ENCODE results near the gene GHRL. TPM values are rescaled to one million over a fixed set of nuclear protein-coding genes. Genes with fewer than 3 reads are reported as not detected.
"Not testable (repeated sequence)": the region's sequence is repeated elsewhere in the genome, so short reads cannot be mapped to it uniquely, and the experiment has no call there.

GHRL gene
- polyA plus RNA-seq, 2 of the 4 experiments (the other 2 are of a cell fraction), result not detected

DNA sequence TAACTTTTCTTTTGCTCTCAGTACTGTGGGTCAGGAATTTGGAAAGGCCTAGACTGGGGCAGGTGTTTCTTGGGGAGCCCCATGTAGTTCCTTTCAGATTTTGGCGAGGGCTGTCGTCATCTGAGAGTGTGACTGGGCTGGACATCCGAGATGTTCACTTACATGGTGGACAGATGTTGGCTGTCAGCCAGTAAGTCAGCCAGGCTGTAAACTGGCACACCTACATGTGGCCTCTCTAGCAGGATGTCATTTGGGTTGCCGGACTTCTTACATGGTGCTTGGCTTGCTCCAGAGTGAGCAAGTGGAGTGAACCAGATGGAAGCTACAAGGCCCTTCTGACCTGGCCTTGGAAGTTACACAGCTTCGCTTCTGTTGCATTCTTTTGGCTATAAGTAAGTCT, 23.8 kb downstream of the GHRL start:
- Histone ChIP-seq H3K4me2 (no peak overlapping the region), H3K4me1 (peaks cover 3% of the 10 kb centered on the region; the same call in 1 of the 3 replicates), H3K27ac (no peak overlapping the region), H3K9me3 (no peaks in the 10 kb centered on the region), H3K4me3 (no peak overlapping the region)
- WGBS (ENCODE audit: missing lambda C conversion rate), result 91% methylated on average over 5 of the region's 5 CpGs
- FAIRE-seq, result no peak
- DNase-seq (ENCODE audit: low read depth in 1 of 2, low spot score in 1 of 2), result no peak
- CTCF ChIA-PET, result interaction anchor here (1.4 to 3.4 kb wide), 4 partner anchors 11 to 322 kb away, joined by 3 to 15 read pairs (median 6); no protein-coding TSS in a partner anchor
- POLR2A ChIA-PET, result no interaction called here
- ATAC-seq, result no peak
- TF ChIP-seq NPAS2 (CRISPR knock-in tag; IDR thresholded peaks at IDR 0.05; ENCODE audit: borderline replicate concordance), result no peak

DNA sequence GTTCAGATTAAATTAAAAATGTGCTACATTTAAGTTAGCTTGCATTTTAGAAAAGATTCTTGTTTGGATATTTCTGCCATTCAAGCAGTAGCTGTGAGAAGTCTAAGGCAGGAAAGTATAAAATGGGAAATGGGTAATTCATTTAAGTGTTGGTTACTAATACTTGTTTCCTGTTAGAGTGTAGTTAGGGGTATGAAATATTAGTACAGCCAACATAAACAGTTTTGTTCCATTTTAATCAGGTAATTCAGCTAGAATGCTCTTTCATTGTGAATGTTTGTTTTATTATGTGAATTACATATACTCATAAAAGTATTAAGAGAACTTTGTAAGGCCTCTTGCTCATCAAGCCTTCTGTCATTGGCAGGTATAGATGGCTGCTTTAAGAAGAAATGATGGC, 24.6 kb downstream of the GHRL start:
- ChIA-PET CTCF (interaction anchor here (1.4 to 3.4 kb wide), 3 partner anchors 12 to 322 kb away, joined by 3 to 9 read pairs (median 3); no protein-coding TSS in a partner anchor), POLR2A (no interaction called here)
- Histone ChIP-seq H3K27ac (no peak overlapping the region), H3K9me3 (no peaks in the 10 kb centered on the region), H3K4me3 (no peak overlapping the region), H3K4me2 (no peak overlapping the region), H3K4me1 (0 out of 3 replicates have a peak, but pooled peaks cover 3% of the 10 kb centered on the region)
- no peak for DNase-seq (ENCODE audit: low read depth in 1 of 2, low spot score in 1 of 2)
- TF ChIP-seq CBX8 (IDR thresholded peaks at IDR 0.05), result no peak
- TF ChIP-seq JUNB (IDR thresholded peaks at IDR 0.05), result no peak
- TF ChIP-seq POLR2A (IDR thresholded peaks at IDR 0.05; ENCODE audit: low read length), result no peak
- TF ChIP-seq HEYL (CRISPR knock-in tag; IDR thresholded peaks at IDR 0.05), result no peak
- no peak for TF ChIP-seq JUN (IDR thresholded peaks at IDR 0.05)
- no peak for TF ChIP-seq NPAS2 (CRISPR knock-in tag; IDR thresholded peaks at IDR 0.05; ENCODE audit: borderline replicate concordance)
- TF ChIP-seq ZC3H11A (IDR thresholded peaks at IDR 0.05), result no peak
- no peak for TF ChIP-seq HDAC2 (IDR thresholded peaks at IDR 0.05)
- no peak for TF ChIP-seq EHF (CRISPR knock-in tag; IDR thresholded peaks at IDR 0.05)
- TF ChIP-seq FOSB (CRISPR knock-in tag; IDR thresholded peaks at IDR 0.05), result no peak
- no peak for ATAC-seq
- FAIRE-seq, result no peak

DNA sequence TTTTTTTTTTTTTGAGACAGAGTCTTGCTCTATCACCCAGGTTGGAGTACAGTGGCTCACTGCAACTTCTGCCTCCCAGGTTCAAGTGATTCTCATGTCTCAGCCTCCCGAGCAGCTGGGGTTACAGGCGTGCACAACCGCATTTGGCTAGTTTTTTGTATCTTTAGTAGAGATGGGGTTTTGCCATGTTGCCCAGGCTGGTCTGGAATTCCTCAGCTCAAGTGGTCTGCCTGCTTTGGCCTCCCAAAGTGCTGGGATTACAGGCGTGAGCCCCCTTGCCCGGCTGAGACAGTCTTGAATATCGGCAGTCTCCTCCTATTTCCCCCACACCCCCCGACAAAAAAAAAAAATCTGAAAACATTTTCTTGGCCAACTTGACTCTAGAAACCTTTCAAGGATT, 25.8 kb downstream of the GHRL start:
- H3K4me3 ChIP-seq; FAIRE-seq; ATAC-seq; DNase-seq (ENCODE audit: low read depth in 1 of 2, low spot score in 1 of 2); POLR2A ChIA-PET; H3K27ac ChIP-seq; H3K4me1 ChIP-seq; H3K9me3 ChIP-seq; H3K4me2 ChIP-seq: not testable (repeated sequence)
- CTCF ChIA-PET, result interaction anchor here (0.7 to 0.8 kb wide), 2 partner anchors 15 to 41 kb away, joined by 3 read pairs; no protein-coding TSS in a partner anchor
- 86% methylated on average over 7 of the region's 7 CpGs for WGBS (ENCODE audit: missing lambda C conversion rate)

DNA sequence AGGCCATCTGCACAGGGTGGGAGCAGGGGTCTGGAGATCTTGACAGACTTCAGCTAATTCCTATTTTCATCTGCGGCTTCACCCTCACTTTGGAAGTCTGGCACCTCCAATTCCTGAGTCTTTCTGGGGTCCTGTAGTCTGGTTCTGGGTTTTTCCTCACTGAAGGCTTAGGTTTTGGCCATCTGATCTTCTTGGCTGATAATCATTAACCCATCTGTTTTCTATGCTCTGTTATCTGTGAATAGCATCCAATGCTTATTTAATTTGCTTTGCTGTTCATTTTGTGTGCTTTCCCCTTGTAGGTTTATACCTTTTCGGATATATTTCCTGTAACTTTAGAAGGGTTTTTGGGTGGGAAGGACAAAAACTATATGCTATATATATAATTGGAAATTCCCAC, 26.9 kb downstream of the GHRL start:
- ChIA-PET CTCF (interaction anchor here (0.6 to 1.3 kb wide), 5 partner anchors 11 to 764 kb away, joined by 3 to 5 read pairs (median 3); no protein-coding TSS in a partner anchor), POLR2A (no interaction called here)
- Histone ChIP-seq H3K4me3 (no peak overlapping the region), H3K4me1 (0 out of 3 replicates have a peak, but pooled peaks cover 3% of the 10 kb centered on the region), H3K27ac (no peak overlapping the region), H3K9me3 (no peaks in the 10 kb centered on the region), H3K4me2 (no peak overlapping the region)
- ATAC-seq (no peak), DNase-seq (ENCODE audit: low read depth in 1 of 2, low spot score in 1 of 2) (no peak), FAIRE-seq (no peak)
- TF ChIP-seq EHF (CRISPR knock-in tag; IDR thresholded peaks at IDR 0.05) (no peak), ZSCAN20 (CRISPR knock-in tag; IDR thresholded peaks at IDR 0.05) (no peak), PHF8 (IDR thresholded peaks at IDR 0.05; ENCODE audit: borderline replicate concordance, low read depth) (no peak), CBX8 (IDR thresholded peaks at IDR 0.05) (no peak), NFE2L2 (conservative IDR thresholded peaks at IDR 0.05; ENCODE audit: low read length) (no peak), JUN (IDR thresholded peaks at IDR 0.05) (no peak), EP300 (IDR thresholded peaks at IDR 0.05) (no peak), FOSL2 (IDR thresholded peaks at IDR 0.05) (no peak), FOSL2 (CRISPR knock-in tag; IDR thresholded peaks at IDR 0.05) (no peak), ZFP36 (IDR thresholded peaks at IDR 0.05; ENCODE audit: borderline replicate concordance, partially characterized antibody) (no peak), TFCP2L1 (CRISPR knock-in tag; IDR thresholded peaks at IDR 0.05) (no peak), GATA3 (IDR thresholded peaks at IDR 0.05; ENCODE audit: borderline replicate concordance) (no peak)
- TF ChIP-seq, protein P1, sequence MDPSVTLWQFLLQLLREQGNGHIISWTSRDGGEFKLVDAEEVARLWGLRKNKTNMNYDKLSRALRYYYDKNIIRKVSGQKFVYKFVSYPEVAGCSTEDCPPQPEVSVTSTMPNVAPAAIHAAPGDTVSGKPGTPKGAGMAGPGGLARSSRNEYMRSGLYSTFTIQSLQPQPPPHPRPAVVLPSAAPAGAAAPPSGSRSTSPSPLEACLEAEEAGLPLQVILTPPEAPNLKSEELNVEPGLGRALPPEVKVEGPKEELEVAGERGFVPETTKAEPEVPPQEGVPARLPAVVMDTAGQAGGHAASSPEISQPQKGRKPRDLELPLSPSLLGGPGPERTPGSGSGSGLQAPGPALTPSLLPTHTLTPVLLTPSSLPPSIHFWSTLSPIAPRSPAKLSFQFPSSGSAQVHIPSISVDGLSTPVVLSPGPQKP (IDR thresholded peaks at IDR 0.05; ENCODE audit: low read depth, low read length), result no peak
- TF ChIP-seq, protein P2, sequence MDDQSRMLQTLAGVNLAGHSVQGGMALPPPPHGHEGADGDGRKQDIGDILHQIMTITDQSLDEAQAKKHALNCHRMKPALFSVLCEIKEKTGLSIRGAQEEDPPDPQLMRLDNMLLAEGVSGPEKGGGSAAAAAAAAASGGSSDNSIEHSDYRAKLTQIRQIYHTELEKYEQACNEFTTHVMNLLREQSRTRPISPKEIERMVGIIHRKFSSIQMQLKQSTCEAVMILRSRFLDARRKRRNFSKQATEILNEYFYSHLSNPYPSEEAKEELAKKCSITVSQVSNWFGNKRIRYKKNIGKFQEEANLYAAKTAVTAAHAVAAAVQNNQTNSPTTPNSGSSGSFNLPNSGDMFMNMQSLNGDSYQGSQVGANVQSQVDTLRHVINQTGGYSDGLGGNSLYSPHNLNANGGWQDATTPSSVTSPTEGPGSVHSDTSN (IDR thresholded peaks at IDR 0.05), result no peak
- TF ChIP-seq, protein P3, sequence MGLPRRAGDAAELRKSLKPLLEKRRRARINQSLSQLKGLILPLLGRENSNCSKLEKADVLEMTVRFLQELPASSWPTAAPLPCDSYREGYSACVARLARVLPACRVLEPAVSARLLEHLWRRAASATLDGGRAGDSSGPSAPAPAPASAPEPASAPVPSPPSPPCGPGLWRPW (IDR thresholded peaks at IDR 0.05), result no peak
- TF ChIP-seq, protein P4, sequence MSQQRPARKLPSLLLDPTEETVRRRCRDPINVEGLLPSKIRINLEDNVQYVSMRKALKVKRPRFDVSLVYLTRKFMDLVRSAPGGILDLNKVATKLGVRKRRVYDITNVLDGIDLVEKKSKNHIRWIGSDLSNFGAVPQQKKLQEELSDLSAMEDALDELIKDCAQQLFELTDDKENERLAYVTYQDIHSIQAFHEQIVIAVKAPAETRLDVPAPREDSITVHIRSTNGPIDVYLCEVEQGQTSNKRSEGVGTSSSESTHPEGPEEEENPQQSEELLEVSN (IDR thresholded peaks at IDR 0.05; ENCODE audit: borderline replicate concordance, low read depth), result no peak
- 92% methylated on average over 2 of the region's 2 CpGs for WGBS (ENCODE audit: missing lambda C conversion rate)
